ENCODE results near the gene ALAD.

DNA sequence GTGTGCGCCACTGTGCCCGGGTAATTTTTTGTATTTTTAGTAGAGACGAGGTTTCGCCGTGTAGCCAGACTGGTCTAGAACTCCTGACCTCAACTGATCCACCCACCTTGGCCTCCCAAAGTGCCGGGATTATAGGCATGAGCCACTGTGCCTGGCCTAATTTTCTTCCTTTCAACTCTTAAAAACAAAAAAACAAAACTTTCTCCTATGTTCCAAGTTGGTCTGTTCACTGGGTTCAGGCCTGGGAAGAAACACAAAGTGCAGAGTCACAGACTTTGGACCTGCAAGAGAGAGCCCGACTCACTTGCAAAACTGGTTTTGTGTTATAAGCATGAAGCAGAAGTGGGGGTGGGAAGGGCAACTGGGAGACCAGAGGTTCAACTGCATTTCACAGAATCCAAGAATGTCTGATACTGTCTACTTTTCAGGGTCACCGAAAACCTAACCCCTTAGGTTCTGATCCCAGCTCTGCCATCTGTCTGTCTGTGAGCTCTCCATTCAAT, 19.1 kb downstream of the ALAD start:
- TF ChIP-seq POLR2AphosphoS5 (IDR thresholded peaks at IDR 0.05; ENCODE audit: low read depth, low read length) (no peak), POLR2A (IDR thresholded peaks at IDR 0.05; ENCODE audit: low read depth, low read length) (no peak), TAF1 (IDR thresholded peaks at IDR 0.05; ENCODE audit: low read depth, low read length) (no peak), SPI1 (IDR thresholded peaks at IDR 0.05; ENCODE audit: low read depth, low read length) (no peak), PAX5 (IDR thresholded peaks at IDR 0.05; ENCODE audit: insufficient read depth, low read length, severe bottlenecking) (no peak), POU2F2 (IDR thresholded peaks at IDR 0.05; ENCODE audit: low read depth, low read length) (no peak)
